Ammon's horn (tissue), 1 donor: ENCODE data around the gene DPPA2.
"Not testable (repeated sequence)": the region's sequence is repeated elsewhere in the genome, so short reads cannot be mapped to it uniquely, and the experiment has no call there.

Source experiments
- DNase-seq: peaks from one replicate; pipeline ENCODE4 v3.0.0-alpha.2; 2016; ENCODE audit warnings: low spot score

DPPA2 gene

GRCh38 chr3:109316162-109316730, at the start of gene DPPA2:
DPPA2 (minus strand) TSS chr3:109316517; CDS start chr3:109314542, 1,975 bp downstream.
- DNase-seq = no peak

- DNase-seq = no peak
Observed at GRCh38 chr3:109364088-109364487, 47.8 kb upstream of the DPPA2 start.

DNA sequence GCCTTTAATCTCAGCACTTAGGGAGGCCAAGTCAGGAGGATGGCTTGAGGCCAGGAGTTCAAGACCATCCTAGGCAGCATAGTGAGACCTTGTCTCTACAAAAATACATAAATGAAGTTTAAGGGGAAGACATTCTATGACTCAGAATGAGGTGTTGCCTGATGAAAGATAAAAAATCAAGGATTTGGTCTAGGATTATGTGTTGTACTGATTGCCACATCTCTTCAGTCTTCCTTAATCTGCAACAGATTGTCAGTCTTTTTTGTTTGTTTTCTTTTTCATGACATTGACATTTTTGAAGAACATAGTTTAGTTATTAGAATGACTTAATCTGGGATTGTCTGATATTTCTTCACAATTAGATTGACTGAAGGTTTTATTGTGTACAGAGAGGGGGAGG, 47.3 kb upstream of the DPPA2 start:
- no peak for DNase-seq

- no peak for DNase-seq
Observed at GRCh38 chr3:109362823-109363222, 46.5 kb upstream of the DPPA2 start.

- DNase-seq = not testable (repeated sequence)
Observed at GRCh38 chr3:109358809-109359208, 42.5 kb upstream of the DPPA2 start.

- no peak for DNase-seq
Observed at GRCh38 chr3:109356442-109357155, 40.3 kb upstream of the DPPA2 start.

- DNase-seq = no peak
Observed at GRCh38 chr3:109355625-109356441, 39.5 kb upstream of the DPPA2 start.

DNA sequence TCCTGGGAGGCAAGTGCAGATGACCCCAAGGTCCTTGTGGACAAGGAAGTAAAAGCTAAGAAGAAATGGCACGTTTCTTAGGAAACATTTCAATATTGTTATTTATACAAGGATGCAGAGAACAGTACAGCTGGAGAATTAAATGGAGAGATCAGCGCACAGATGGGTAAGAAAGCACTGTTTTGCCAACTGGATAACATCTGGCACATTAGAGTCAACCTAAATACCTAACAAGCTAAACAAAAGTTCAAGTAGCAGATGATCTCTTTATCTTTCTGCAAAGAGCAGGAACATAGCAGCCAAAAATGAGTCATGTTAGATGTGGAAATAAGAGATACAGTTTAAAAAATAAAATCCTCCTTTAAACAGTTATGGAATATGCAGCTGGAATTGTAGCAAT, 36.7 kb upstream of the DPPA2 start:
- no peak for DNase-seq

DNA sequence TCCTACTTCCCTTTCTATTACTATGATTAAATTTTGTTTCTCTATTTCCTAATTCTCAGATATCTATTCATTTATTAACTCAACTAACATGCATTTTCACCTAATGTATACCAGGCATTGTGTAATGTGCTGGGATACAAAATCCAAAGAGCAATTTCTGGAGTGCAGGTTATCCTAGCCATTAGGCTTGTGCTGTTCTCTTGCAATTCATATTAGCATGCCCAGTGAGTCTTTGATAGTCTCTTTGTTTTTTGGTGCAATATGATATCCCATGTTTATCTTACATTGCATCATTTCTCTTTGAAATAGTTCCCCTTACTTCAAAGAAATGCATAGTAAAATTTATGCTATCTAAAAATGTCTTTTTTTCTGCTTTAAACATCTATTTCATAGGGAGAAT, 34.9 kb upstream of the DPPA2 start:
- DNase-seq = no peak

GRCh38 chr3:109346770-109347295, 30.5 kb upstream of the DPPA2 start:
- DNase-seq = no peak

DNA sequence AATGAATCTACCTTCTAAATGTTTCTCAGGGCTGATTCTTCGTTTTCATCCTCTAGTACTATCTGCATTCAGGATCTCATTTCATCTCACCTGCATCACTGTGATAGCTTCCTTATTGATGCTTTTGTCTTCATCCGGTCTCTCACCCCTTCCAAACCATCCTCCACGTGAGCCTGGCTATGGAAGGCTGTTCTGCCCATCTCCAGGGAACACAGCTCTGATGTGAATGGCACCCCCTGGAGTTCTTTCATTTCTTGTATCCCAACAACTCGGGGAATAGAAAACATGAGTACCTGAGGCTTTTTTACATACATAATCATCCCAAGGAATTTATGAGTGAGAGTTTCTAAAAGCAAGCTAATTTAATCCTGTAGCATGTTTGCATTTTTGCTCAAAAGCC, 29.8 kb upstream of the DPPA2 start:
- DNase-seq = no peak

DNA sequence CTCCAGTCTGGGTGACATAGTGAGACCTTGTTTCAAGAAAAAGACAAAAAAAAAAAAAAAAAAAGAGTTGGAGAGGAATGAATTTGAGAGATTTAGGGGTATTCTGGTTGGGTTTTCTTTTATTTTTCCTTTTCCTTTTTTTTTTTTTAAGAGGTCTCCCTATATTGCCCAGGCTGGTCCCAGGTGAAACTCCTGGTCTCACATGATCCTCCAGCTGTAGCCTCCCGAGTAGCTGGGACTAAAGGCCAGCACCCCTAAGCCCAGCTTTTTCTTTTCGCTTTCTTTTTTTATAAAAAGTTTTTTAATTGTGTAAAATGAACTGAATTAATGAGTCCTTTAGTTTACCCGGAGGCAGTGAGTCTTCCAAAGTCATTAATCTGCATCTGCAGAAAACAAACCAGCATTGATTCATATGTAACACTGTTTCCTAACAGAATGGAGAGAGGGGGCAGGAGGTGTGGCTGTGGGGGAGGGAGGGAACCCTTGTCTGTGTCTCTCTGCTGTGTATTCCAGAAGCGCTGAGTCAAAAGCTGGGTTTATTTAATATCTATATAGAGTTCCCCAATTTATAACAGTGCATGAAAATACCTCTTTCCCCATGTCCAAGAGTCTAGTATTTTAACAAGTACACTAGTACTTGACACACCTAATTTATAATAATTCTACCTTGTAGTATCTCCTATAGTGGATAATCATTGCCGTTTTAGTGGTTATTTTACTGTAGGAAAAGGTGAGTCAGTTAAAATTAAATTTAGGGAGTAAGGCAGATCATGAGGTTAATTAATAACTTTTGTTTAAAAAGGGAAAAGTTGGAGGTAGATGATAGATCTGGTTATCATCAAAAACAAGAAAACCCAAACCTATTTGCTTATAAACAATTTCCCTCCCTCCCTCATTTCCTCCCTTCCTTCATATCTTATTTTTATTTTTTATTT, 23.7 kb upstream of the DPPA2 start:
- no peak for DNase-seq

DNA sequence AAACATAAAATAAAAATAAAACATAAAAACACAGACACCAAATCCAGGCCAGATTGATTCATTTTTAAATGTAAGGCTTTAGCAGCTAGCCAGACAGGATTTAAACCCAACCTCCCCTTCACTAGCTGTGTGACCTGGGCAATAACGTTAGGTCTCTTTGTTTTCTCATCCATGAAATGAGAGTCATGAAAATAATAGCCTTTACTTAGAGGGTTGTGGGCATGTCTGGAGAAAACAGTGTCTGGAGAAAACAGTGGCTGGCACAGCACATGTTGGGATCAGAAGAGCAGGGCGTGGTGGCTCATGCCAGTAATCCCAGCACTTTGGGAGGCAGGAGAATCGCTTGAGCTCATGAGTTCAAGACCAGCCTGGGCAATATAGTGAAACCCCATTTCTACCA, 22.9 kb upstream of the DPPA2 start:
- no peak for DNase-seq

GRCh38 chr3:109338322-109338721, 22.0 kb upstream of the DPPA2 start:
- no peak for DNase-seq

DNA sequence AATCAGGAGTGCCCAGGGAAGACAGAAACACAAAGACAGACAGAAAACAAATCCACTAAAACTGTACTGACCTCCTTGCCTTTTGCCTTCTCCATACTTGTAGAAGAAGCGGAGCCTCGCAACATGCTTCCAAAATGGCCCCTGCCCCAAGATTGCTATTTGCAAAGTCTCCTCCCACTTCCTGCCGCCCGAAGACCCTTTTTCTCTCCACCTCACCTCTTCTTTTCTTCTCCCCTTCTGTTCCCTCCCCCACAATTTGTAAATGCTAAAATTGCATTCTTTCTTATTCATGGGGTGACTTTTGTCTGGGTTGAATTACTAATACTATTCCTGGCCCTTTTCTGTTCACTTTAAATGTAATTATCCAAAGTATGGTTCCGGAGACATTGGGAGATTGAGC, 21.1 kb upstream of the DPPA2 start, which contains the start of gene DPPA4:
Gene DPPA4 (minus strand): TSS at position 154 of the 400 bp plus-strand sequence. CDS start 29 bp downstream, at position 125.
- no peak for DNase-seq

DNA sequence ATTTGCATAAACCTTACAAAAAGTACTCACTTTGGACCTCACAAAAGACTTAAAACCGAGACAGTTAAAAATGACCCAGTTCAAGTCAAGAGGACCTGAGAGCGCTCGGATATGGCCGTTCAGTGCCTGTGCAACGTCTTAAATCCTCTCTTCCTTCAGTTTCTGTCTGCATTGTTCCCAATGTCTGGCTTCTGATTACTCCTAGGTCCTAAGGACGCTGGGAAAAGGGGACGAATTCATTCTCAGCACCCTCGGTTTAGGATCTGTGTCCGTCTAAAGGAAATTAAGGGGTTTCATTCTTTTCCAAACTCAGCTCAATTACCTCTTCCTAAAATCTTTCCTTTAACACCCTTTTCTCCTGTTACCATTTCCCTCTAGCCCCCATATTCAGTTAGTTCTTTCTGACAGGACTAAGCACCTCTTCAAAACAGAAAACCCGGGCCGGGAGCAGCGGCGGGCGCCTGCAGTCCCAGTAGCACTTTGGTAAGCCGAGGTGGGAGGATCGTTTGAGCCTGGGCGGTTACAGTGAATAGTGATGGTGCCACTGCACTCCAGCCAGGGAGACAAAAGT, 20.1 kb upstream of the DPPA2 start:
- DNase-seq = no peak

GRCh38 chr3:109334572-109334971, 18.3 kb upstream of the DPPA2 start:
- DNase-seq = no peak

GRCh38 chr3:109331692-109332091, 15.4 kb upstream of the DPPA2 start:
- DNase-seq = no peak

DNA sequence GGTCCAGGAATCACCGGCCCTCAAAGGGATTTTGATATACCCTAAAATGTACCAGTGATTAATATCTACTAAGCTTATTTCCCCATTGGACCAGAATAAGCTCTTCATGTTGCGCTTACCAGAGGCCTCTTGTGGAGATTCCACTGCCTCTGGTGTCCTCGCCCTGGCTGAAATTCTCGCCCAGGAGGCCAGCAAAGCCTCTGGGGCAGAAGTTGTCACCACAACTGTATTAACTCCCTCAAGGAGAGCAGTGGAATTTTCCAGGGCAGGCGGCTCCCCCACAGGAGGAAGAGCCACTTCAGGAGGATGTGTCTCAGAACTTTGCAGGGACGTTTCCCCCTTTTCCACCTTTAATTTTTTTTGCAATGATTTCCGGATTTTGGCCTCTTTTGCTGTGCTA, 14.1 kb upstream of the DPPA2 start:
- no peak for DNase-seq

- DNase-seq = no peak
Observed at GRCh38 chr3:109328202-109328601, 11.9 kb upstream of the DPPA2 start.

GRCh38 chr3:109325657-109326056, 9.3 kb upstream of the DPPA2 start:
- DNase-seq = no peak
